ENCODE measurements around the gene SERPING1. TPM values are rescaled to one million over a fixed set of nuclear protein-coding genes. Genes with fewer than 3 reads are reported as not detected.
A peak's percentile ranks its signal among the peaks of the same experiment; 100 is the strongest.

SERPING1 gene
- total RNA-seq (2014; rRNA removed; shearing (Covaris generic)): 12.3 and 13.8 TPM in 2 replicates

- DNase-seq: peak; percentile 20 to 40
- no peaks in the 10 kb centered on the region for H3K9me3 ChIP-seq (replicated peaks)
- peaks cover 16% of the 10 kb centered on the region for H3K4me1 ChIP-seq
- peak within 1 kb of the TSS; percentile 59 for H3K4me3 ChIP-seq
- no peaks in the 10 kb centered on the region for H3K27me3 ChIP-seq
- H3K27ac ChIP-seq: peak within 1 kb of the TSS; percentile 10; the same call in 1 of the 2 replicates
- H3K36me3 ChIP-seq: no peaks in the 10 kb centered on the region
Observed at GRCh38 chr11:57597461-57597915, at the start of gene SERPING1. Gene SERPING1, plus strand, starts transcription at chr11:57597685. Its CDS starts 586 bp downstream, at chr11:57598271.

- no peak overlapping the region for H3K27ac ChIP-seq
- H3K36me3 ChIP-seq: no peaks in the 10 kb centered on the region
- no peak overlapping the region for H3K4me3 ChIP-seq
- peaks cover 10% of the 10 kb centered on the region for H3K4me1 ChIP-seq
- no peaks in the 10 kb centered on the region for H3K9me3 ChIP-seq (replicated peaks)
- DNase-seq: peak in 1 of 2 experiments; percentile 31
- no peaks in the 10 kb centered on the region for H3K27me3 ChIP-seq
Observed at GRCh38 chr11:57547854-57548377, 49.6 kb upstream of the SERPING1 start.

GRCh38 chr11:57549983-57550382 is 47.5 kb upstream of the SERPING1 start:
- no peak for DNase-seq
- H3K4me3 ChIP-seq: no peak overlapping the region
- no peaks in the 10 kb centered on the region for H3K36me3 ChIP-seq
- H3K9me3 ChIP-seq (replicated peaks): no peaks in the 10 kb centered on the region
- no peak overlapping the region for H3K27ac ChIP-seq
- peaks cover 11% of the 10 kb centered on the region for H3K4me1 ChIP-seq
- H3K27me3 ChIP-seq: no peaks in the 10 kb centered on the region

GRCh38 chr11:57551941-57552340 is 45.5 kb upstream of the SERPING1 start:
- Histone ChIP-seq H3K9me3 (replicated peaks) (no peaks in the 10 kb centered on the region), H3K36me3 (no peaks in the 10 kb centered on the region), H3K27me3 (no peaks in the 10 kb centered on the region)

GRCh38 chr11:57552479-57552878 is 45.0 kb upstream of the SERPING1 start:
- peak in 1 of 2 experiments; percentile 31 for DNase-seq
- no peaks in the 10 kb centered on the region for H3K9me3 ChIP-seq (replicated peaks)
- no peak overlapping the region for H3K4me3 ChIP-seq
- no peaks in the 10 kb centered on the region for H3K36me3 ChIP-seq
- no peaks in the 10 kb centered on the region for H3K27me3 ChIP-seq
- no peak overlapping the region for H3K27ac ChIP-seq
- peaks cover 24% of the 10 kb centered on the region for H3K4me1 ChIP-seq

More at GRCh38 chr11:57551941-57552340, 45.5 kb upstream of the SERPING1 start:
- no peak for DNase-seq
- H3K4me1 ChIP-seq: peaks cover 20% of the 10 kb centered on the region
- no peak overlapping the region for H3K27ac ChIP-seq
- no peak overlapping the region for H3K4me3 ChIP-seq

- no peaks in the 10 kb centered on the region for H3K36me3 ChIP-seq
- no peaks in the 10 kb centered on the region for H3K27me3 ChIP-seq
- DNase-seq: no peak
- no peak overlapping the region for H3K4me3 ChIP-seq
- no peak overlapping the region for H3K27ac ChIP-seq
- H3K9me3 ChIP-seq (replicated peaks): no peaks in the 10 kb centered on the region
- H3K4me1 ChIP-seq: peaks cover 22% of the 10 kb centered on the region
Observed at GRCh38 chr11:57555393-57555792, 42.1 kb upstream of the SERPING1 start.

- peaks cover 22% of the 10 kb centered on the region for H3K4me1 ChIP-seq
- DNase-seq: peak in 1 of 2 experiments; percentile 35
- no peaks in the 10 kb centered on the region for H3K9me3 ChIP-seq (replicated peaks)
- H3K27ac ChIP-seq: peak overlapping the region; percentile 80
- H3K27me3 ChIP-seq: no peaks in the 10 kb centered on the region
- no peaks in the 10 kb centered on the region for H3K36me3 ChIP-seq
- no peak overlapping the region for H3K4me3 ChIP-seq
Observed at GRCh38 chr11:57556041-57556440, 41.4 kb upstream of the SERPING1 start.

GRCh38 chr11:57560146-57560545 is 37.3 kb upstream of the SERPING1 start:
- Histone ChIP-seq H3K9me3 (replicated peaks) (no peaks in the 10 kb centered on the region), H3K4me3 (no peak overlapping the region), H3K27ac (no peak overlapping the region), H3K36me3 (no peaks in the 10 kb centered on the region), H3K27me3 (no peaks in the 10 kb centered on the region), H3K4me1 (peaks cover 17% of the 10 kb centered on the region)
- no peak for DNase-seq

GRCh38 chr11:57562596-57562995 is 34.9 kb upstream of the SERPING1 start:
- Histone ChIP-seq H3K9me3 (replicated peaks) (no peaks in the 10 kb centered on the region), H3K4me3 (no peak overlapping the region), H3K4me1 (peaks cover 12% of the 10 kb centered on the region), H3K36me3 (no peaks in the 10 kb centered on the region), H3K27me3 (no peaks in the 10 kb centered on the region), H3K27ac (no peak overlapping the region)
- peak in 1 of 2 experiments; percentile 43 for DNase-seq

GRCh38 chr11:57566005-57566904 is 31.2 kb upstream of the SERPING1 start:
- Histone ChIP-seq H3K4me1 (peaks cover 10% of the 10 kb centered on the region), H3K9me3 (replicated peaks) (no peaks in the 10 kb centered on the region), H3K36me3 (no peaks in the 10 kb centered on the region), H3K4me3 (no peak overlapping the region), H3K27ac (no peak overlapping the region), H3K27me3 (no peaks in the 10 kb centered on the region)
- no peak for DNase-seq

- H3K27ac ChIP-seq: no peak overlapping the region
- no peaks in the 10 kb centered on the region for H3K9me3 ChIP-seq (replicated peaks)
- no peak for DNase-seq
Observed at GRCh38 chr11:57566905-57567514, 30.5 kb upstream of the SERPING1 start.

GRCh38 chr11:57567515-57568329 is 29.8 kb upstream of the SERPING1 start, which contains the start of gene UBE2L6:
Gene UBE2L6, minus strand, starts transcription at chr11:57567672. Its CDS starts 61 bp downstream, at chr11:57567611.
- Histone ChIP-seq H3K9me3 (replicated peaks) (no peaks in the 10 kb centered on the region), H3K4me1 (peaks cover 10% of the 10 kb centered on the region), H3K4me3 (peak within 1 kb of the TSS; percentile 63), H3K36me3 (no peaks in the 10 kb centered on the region), H3K27me3 (no peaks in the 10 kb centered on the region), H3K27ac (peak within 1 kb of the TSS; percentile 35; the same call in 1 of the 2 replicates)
- DNase-seq: peak; percentile 68 to 79

More at GRCh38 chr11:57566905-57567514, 30.5 kb upstream of the SERPING1 start:
- H3K27me3 ChIP-seq: no peaks in the 10 kb centered on the region
- H3K36me3 ChIP-seq: no peaks in the 10 kb centered on the region
- H3K4me3 ChIP-seq: peak overlapping the region; percentile 63
- peaks cover 10% of the 10 kb centered on the region for H3K4me1 ChIP-seq

- H3K4me3 ChIP-seq: peak overlapping the region; percentile 63
- H3K27ac ChIP-seq: peak overlapping the region; percentile 35; the same call in 1 of the 2 replicates
- H3K36me3 ChIP-seq: no peaks in the 10 kb centered on the region
- DNase-seq: peak in 1 of 2 experiments; percentile 92
- H3K27me3 ChIP-seq: no peaks in the 10 kb centered on the region
- H3K9me3 ChIP-seq (replicated peaks): no peaks in the 10 kb centered on the region
- H3K4me1 ChIP-seq: peaks cover 10% of the 10 kb centered on the region
Observed at GRCh38 chr11:57568330-57568766, 29.1 kb upstream of the SERPING1 start.

GRCh38 chr11:57571606-57572005 is 25.9 kb upstream of the SERPING1 start:
- Histone ChIP-seq H3K4me3 (no peak overlapping the region), H3K27me3 (peaks cover 11% of the 10 kb centered on the region; the same call in 1 of the 2 replicates), H3K27ac (no peak overlapping the region), H3K9me3 (replicated peaks) (no peaks in the 10 kb centered on the region), H3K4me1 (peaks cover 4% of the 10 kb centered on the region), H3K36me3 (no peaks in the 10 kb centered on the region)
- no peak for DNase-seq
